Hematopoietic multipotent progenitor cell treated with erythropoietin and hydrocortisone succinate and interleukin-3 and kit ligand, for 8 days (in vitro differentiated cells): ENCODE data around the gene SRCAP.
"Not testable (repeated sequence)": the region's sequence is repeated elsewhere in the genome, so short reads cannot be mapped to it uniquely, and the experiment has no call there.

Source experiments
- DNase-seq: peaks from one replicate; pipeline ENCODE4 v3.0.0-alpha.2; 2015

Gene SRCAP

GRCh38 chr16:30664616-30665109 is 34.3 kb upstream of the SRCAP start:
- no peak for DNase-seq

- no peak for DNase-seq
Measured at GRCh38 chr16:30665155-30665829, 33.7 kb upstream of the SRCAP start.

DNA sequence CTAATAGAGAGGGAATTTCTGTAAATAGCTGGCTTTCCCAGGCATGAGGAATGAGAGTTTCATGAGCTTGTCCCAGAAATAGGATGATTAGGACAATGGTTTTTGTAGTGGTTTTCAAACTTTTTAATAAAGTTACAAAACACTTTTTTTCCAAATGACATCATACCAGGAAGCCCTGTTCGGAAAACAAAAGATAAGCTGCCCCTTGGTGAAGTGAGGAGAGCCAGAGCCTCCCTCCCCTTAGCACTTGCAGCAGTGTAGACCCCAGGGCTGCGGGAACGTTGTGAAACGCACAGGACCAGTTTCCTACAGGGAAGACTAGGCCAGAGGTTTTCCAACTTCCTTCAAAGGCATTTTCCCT is 33.2 kb upstream of the SRCAP start:
- DNase-seq = no peak

- no peak for DNase-seq
Measured at GRCh38 chr16:30666681-30667080, 32.3 kb upstream of the SRCAP start.

GRCh38 chr16:30667361-30667905 is 31.5 kb upstream of the SRCAP start:
- DNase-seq = no peak

- no peak for DNase-seq
Measured at GRCh38 chr16:30668393-30668792, 30.6 kb upstream of the SRCAP start.

DNA sequence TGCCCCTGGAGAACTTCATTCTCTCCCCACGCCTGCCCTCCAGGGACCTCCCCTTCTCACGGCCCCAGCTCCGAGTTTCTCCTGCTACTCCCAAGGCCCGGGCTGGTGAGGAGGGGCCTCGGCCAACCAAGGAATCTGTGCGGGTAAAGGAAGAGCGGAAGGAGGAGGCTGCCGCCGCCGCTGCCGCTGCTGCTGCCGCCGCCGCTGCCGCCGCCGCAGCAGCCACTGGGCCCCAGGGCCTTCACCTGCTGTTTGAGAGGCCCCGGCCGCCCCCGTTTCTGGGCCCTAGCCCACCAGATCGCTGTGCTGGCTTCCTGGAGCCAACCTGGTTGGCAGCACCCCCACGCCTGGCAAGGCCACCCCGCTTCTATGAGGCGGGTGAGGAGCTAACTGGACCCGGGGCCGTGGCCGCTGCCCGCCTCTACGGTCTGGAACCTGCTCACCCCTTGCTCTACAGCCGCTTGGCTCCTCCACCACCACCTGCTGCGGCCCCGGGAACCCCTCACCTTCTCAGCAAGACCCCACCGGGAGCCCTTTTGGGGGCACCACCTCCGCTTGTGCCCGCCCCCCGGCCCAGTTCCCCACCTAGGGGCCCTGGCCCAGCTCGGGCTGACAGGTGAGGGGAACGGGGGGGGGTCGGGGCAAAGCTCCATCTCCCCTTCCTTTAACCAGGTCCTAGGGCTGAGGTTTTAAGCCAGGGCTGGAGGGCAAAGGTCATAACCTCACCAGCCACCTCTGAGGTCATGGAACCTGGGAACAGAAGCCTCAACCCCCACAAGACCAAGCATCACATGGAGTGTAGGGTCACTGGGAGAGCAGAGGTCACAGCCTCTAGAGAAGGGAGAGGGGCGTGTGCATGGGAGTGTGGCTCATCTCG is 29.7 kb upstream of the SRCAP start:
- DNase-seq = no peak

- DNase-seq = no peak
Measured at GRCh38 chr16:30669903-30670824, 28.8 kb upstream of the SRCAP start.

- no peak for DNase-seq
Measured at GRCh38 chr16:30675143-30675542, 23.8 kb upstream of the SRCAP start.

DNA sequence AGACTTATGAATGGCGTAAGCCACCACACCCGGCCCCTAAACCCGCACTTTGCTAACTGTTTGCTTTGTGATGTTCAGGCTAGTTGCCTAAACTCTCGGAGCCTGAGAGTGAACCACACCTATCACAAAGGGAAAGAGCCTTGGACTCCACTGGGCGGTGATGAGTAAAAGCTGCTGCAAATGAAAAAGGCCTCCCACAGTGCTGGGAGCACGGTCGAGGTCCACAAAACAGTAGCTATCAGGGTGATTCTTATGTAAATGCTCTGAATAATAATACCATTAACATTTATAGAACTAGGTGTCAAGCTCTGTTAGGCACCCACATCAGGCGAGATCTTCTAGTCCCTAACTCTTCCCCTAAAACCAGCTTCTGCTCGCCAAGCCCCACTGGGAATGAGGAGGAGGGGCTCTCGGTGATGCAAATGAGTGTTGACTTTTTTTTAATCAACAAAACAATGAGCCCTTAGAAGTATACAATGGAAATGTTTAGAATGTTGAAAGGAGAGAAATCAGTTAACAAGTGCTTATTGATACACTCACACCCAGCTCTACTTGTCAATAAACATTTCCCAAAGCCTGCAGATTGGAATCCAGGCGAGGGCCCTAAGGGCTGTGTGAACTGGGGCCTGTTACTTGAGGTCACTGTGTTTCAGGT is 20.9 kb upstream of the SRCAP start:
- no peak for DNase-seq

GRCh38 chr16:30678586-30678970 is 20.4 kb upstream of the SRCAP start:
- DNase-seq = no peak

- DNase-seq = no peak
Measured at GRCh38 chr16:30680326-30680725, 18.6 kb upstream of the SRCAP start.

GRCh38 chr16:30688701-30689100 is 10.3 kb upstream of the SRCAP start:
- no peak for DNase-seq

DNA sequence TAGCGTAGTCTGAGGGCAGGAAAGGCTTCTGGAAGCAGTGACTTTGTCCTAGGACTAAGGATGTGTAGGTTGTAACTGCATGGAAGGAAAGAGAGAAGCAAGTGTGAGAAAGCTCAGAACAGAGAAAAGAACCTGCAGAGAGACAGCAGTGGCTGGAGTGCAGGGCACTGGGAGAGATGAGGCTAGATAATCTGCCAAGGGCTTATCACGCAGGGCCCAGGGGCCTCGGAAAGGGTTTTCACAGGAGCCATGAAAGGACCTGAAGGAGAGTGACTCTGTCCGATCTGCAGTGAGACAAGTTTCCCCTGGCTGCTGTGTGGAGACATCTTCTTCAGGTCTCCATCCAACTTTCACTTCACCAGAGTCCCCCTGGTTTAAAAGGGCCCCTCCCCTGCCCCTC is 7.1 kb upstream of the SRCAP start:
- DNase-seq = peak; percentile 67

DNA sequence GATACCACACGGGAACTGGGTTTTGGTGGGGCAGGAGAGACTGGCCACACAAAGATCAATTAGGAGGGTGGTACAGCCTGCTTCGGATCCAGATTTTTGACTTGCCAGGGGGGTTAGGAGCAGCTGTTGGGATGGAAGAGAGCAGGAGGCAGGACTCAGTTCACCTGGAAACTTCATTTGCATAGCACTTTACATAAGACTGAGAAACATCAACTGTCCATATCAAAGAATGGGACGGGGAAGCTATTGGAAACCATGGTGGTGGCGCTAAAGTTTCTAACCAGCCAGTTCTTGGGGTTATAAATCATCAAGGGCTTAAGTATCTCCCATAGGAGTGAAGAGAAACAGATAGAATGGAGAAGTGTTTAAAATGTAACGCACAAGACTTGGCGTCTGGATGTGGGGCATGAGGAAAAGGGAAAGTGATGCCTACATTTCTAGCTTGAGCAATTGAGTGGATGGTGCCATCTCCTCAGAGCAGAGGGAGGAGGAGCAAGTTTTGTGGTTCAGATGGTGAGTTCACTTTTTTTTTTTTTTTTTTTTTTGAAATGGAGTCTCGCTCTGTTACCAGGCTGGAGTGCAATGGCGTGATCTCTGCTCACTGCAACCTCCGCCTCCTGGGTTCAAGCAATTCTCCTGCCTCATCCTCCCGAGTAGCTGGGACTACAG is 6.4 kb upstream of the SRCAP start:
- DNase-seq = peak; percentile 52

DNA sequence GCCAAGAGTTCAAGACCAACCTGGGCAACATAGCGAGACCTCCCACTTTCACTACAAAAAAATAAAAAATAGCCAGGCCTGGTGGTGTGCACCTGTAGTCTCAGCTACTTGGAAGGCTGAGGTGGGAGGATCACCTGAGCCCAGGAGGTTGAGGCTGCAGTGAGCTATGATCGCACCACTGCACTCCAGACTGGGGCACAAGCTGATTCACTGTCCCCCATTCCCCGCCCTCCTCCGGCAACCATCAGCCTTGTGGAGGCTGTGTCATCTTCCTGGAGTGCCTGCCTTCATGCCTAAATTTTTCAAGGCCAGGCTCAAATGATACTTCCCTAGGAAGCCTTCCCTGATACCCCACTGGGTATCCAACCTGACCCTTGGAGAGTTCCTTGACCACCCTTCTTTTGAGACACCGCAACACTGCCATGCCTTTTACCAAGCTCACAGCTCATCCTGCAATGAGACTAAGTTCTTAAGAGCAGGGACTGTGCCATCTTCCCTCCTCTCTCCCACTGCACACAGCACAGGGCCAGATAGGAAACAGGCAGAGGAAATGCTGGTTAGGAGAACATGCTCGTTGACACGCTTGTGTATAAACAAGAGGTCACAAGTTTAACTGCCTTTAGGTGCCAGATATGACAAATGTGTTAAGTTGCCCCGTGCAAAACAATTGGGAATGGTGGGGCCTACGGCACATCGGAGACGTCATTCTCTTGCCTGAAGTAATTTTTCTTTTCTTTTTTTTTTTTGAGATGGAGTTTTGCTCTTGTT is 3.9 kb upstream of the SRCAP start:
- DNase-seq = no peak

- not testable (repeated sequence) for DNase-seq
Measured at GRCh38 chr16:30696646-30697045, 2.3 kb upstream of the SRCAP start.

GRCh38 chr16:30697264-30698138 is 1.5 kb upstream of the SRCAP start:
- DNase-seq = no peak

DNA sequence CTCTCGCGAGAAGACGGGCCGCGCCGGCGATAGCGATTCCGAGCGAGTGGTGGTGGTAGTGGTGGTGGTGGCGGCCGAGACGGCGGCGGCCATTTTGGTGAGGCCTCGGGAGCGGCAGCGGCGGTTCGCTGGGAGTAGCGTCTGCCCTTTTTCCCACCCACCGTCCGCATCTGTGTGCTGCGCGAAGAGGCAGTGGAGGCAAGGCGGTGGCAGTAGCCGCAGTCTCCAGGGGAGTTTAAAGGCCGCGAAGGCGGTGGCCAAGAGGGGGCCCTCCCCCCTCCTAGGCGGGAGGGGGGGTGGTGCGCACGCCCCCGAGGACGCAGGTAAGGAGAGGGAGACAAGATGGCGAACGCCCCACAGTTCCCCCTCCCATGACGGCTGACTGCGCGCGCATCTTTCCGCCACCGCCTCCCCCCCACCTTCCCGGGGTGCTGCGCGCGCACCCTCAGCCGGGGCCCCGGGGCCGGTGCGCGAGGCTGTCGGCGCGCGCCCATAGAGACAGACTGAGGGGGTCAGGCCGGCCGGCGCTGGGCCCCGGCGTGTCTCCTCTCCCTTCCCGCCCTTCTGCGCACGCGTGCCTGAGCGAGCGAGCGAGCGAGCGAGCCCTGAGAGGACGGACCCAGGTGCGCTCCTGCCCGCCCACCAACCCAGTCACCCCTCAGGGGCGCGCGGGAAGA is 694 bp upstream of the SRCAP start:
- DNase-seq = peak; percentile 97
